ENCODE measurements around the gene EEFSEC.

DNA sequence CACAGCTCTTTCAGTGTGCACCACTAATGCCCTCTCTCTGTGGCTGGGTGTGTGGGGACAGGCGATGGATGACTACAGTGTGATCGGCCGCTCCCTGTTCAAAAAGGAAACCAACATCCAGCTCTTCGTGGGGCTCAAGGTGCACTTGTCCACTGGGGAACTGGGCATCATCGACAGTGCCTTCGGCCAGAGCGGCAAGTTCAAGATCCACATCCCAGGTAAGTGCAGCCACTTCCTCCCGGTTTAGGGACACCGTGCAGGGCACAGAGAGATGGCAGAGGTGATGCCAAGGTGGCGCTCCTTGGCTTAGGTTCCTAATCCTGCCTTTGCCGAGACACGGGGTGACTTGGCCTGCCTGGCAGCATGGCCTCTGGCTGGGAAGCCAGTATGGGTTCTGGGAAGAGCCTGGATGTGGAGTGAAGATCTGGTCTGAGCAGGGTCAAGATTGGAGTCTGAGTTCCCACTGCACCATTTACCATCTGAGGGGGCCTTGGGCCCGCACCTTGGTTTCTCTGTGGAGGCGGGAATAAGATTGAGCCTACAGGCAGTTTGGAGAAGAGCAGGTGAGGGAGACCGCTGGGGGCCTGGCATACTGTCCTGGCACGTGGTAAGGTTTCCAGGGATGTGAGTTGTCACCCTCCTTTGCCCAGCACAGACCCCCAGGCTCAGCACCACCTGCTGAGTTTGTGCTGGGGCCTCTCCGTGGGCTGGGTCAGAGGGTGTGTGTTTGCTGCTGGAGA is 205.0 kb downstream of the EEFSEC start:
- TF ChIP-seq CTCF (IDR thresholded peaks at IDR 0.05): no peak
- no peak for TF ChIP-seq POLR2A (IDR thresholded peaks at IDR 0.05)

Data from adrenal gland (tissue), 5 donors.